Effector memory CD4-positive, alpha-beta T cell (primary cell): ENCODE measurements around the gene TLR5.

Source experiments
- DNase-seq, 3 donors: peaks; one replicate each; pipeline ENCODE4 v3.0.0-alpha.2; 2020
- H3K27ac ChIP-seq: 2 replicates; pipeline ENCODE4 v1.7.0; 2013; ENCODE audit warnings: mild to moderate bottlenecking, low read length, moderate library complexity; ENCODE audit not compliant: insufficient read depth, poor library complexity, severe bottlenecking
- H3K27me3 ChIP-seq: replicated peaks from 2 replicates; pipeline ENCODE4 v1.7.0; 2013; ENCODE audit warnings: mild to moderate bottlenecking, low read length; ENCODE audit not compliant: insufficient read depth, control insufficient read depth, poor library complexity, severe bottlenecking
- H3K36me3 ChIP-seq: 2 replicates; pipeline ENCODE4 v1.7.0; 2013; ENCODE audit warnings: mild to moderate bottlenecking, low read length, moderate library complexity; ENCODE audit not compliant: control insufficient read depth, insufficient read depth
- H3K4me1 ChIP-seq: 2 replicates; pipeline ENCODE4 v1.7.0; 2013; ENCODE audit warnings: low read length, mild to moderate bottlenecking; ENCODE audit not compliant: control insufficient read depth, insufficient read depth, poor library complexity, severe bottlenecking
- H3K4me3 ChIP-seq: 2 replicates; pipeline ENCODE4 v1.7.0; 2013; ENCODE audit warnings: low read length, low read depth, mild to moderate bottlenecking; ENCODE audit not compliant: insufficient read depth, poor library complexity, severe bottlenecking
- H3K9me3 ChIP-seq: 2 replicates; pipeline ENCODE4 v1.7.0; 2013; ENCODE audit warnings: mild to moderate bottlenecking, low read length, moderate library complexity; ENCODE audit not compliant: control insufficient read depth

TLR5 gene

DNA sequence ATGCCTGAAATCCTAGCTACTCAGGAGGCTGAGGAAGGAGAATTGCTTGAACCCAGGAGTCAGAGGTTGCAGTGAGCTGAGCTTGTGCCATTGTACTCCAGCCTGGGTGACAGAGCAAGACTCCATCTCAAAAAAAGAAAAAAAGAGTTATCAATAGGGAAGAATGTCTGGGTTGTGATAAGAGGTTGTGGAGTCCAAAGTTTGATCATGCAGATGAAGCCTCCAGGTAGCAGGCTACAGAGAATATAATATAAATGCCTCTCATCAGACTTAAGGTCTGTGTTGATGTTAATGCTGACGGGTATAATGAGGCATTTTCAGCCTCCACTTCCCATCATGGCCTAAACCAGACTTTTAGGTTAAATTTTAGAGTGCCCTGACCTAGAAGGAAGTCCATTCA lies 24.6 kb downstream of the TLR5 start:
- H3K4me3 ChIP-seq = no peak overlapping the region
- no peaks in the 10 kb centered on the region for H3K36me3 ChIP-seq
- no peak for DNase-seq
- no peak overlapping the region for H3K27ac ChIP-seq
- no peaks in the 10 kb centered on the region for H3K4me1 ChIP-seq
- H3K9me3 ChIP-seq = no peaks in the 10 kb centered on the region
- no peaks in the 10 kb centered on the region for H3K27me3 ChIP-seq

DNA sequence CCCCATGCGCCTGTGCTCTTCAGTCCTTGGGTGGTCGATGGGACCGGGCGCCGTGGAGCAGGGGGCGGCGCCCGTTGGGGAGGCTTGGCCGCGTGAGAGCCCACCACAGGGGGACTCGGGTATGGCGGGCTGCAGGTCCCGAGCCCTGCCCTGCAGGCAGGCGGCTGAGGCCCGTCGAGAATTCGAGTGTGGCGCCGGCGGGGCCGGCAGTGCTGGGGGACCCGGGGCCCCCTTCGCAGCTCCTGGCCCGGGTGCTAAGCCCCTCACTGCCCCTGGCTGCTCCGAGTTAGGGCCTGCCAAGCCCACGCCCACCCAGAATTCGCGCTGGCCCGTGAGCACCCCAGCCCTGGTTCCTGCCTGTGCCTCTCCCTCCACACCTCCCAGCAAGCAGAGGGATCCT lies 26.1 kb downstream of the TLR5 start:
- no peak overlapping the region for H3K27ac ChIP-seq
- DNase-seq = no peak
- no peaks in the 10 kb centered on the region for H3K9me3 ChIP-seq
- H3K4me3 ChIP-seq = no peak overlapping the region
- H3K36me3 ChIP-seq = no peaks in the 10 kb centered on the region
- no peaks in the 10 kb centered on the region for H3K27me3 ChIP-seq
- no peaks in the 10 kb centered on the region for H3K4me1 ChIP-seq

DNA sequence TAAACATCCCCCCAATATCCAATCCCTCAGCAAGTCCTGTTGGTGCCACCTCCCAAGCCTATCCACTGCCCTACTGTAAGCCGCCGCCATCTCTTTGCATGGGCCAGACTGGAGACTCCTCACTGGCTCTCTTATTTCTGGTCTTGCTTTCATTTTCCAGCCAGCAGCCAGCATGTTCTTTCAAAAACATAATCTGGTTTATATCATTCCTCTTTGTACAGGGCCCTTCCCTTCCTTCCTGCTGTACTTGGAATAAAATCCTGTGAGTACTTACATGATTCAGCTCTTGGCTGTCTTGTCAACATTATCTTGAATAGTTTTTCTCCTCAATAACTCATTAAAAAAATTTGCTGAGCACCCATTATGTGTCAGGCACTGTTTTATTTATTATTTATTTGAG lies 28.2 kb downstream of the TLR5 start:
- no peak overlapping the region for H3K27ac ChIP-seq
- DNase-seq = no peak
- H3K4me1 ChIP-seq = no peaks in the 10 kb centered on the region

DNA sequence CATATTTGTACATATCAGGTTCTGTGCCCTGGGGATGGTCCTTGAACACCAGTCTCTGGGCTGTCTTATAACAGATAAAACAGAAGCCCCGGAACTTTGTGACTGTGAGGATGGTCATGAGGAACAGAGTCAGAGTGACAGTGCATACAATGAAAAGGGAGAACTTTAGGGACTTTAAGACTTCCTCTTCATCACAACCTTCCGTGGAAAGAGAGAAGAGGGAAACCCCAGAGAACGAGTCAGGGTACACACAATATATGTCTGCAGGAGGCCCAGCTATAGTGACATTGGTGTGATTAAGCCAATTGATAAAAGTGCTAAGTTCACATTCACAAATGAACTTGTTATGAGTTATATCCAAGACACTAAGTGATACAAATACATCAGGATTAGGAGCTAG lies 32.1 kb downstream of the TLR5 start:
- DNase-seq = no peak
- Histone ChIP-seq H3K27me3 (no peaks in the 10 kb centered on the region), H3K27ac (no peak overlapping the region), H3K9me3 (no peaks in the 10 kb centered on the region), H3K4me1 (no peaks in the 10 kb centered on the region), H3K4me3 (no peak overlapping the region), H3K36me3 (no peaks in the 10 kb centered on the region)

More for the DNA sequence above, 28.2 kb downstream of the TLR5 start:
- no peaks in the 10 kb centered on the region for H3K36me3 ChIP-seq
- no peaks in the 10 kb centered on the region for H3K27me3 ChIP-seq
- no peaks in the 10 kb centered on the region for H3K9me3 ChIP-seq
- no peak overlapping the region for H3K4me3 ChIP-seq

DNA sequence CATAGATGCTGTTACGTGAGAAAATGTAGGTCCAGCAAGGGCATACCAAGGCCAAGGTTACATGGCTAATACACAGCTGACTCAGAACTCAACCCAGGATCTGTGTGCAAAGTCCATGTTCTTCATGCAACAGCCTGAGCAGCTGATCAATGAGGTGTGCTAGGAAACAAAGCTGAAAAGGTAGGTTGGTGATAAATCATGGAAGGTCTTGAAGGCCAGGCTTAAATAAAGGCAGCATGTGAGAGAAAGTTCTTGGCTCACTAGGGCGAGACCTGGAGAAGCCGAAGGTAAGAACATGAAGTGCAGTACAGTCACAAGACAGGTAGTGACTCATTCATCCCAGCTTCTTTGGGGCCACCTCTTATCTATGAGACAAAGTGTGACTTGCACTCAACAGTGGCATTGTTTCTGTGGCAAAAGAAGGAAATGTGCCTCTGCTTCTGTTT lies 33.4 kb downstream of the TLR5 start:
- H3K27me3 ChIP-seq = no peaks in the 10 kb centered on the region
- H3K4me3 ChIP-seq = no peak overlapping the region
- H3K9me3 ChIP-seq = no peaks in the 10 kb centered on the region
- H3K36me3 ChIP-seq = no peaks in the 10 kb centered on the region
- DNase-seq = no peak
- no peaks in the 10 kb centered on the region for H3K4me1 ChIP-seq
- H3K27ac ChIP-seq = no peak overlapping the region

DNA sequence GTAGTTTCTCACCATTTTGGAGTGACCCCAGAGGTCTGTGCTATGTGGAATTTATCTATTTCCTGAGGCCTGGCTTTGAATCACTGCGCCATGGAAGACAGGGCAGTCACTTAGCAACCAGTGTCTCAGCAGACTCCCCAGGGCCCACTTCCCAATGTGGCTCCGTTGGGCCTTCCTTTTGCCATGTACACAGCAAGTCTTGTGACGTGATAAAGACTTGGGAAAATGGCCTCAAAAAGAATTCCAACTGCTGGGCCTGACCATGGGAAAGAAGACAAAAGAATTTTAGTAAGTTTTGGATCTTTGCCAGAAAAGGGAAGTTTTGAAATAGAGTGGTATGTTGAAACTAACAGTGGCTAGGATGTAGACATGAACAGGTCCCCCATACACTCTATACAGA lies 36.2 kb downstream of the TLR5 start:
- H3K27ac ChIP-seq = no peak overlapping the region
- H3K36me3 ChIP-seq = no peaks in the 10 kb centered on the region
- no peaks in the 10 kb centered on the region for H3K4me1 ChIP-seq
- no peak overlapping the region for H3K4me3 ChIP-seq
- no peak for DNase-seq
- no peaks in the 10 kb centered on the region for H3K9me3 ChIP-seq
- H3K27me3 ChIP-seq = no peaks in the 10 kb centered on the region

DNA sequence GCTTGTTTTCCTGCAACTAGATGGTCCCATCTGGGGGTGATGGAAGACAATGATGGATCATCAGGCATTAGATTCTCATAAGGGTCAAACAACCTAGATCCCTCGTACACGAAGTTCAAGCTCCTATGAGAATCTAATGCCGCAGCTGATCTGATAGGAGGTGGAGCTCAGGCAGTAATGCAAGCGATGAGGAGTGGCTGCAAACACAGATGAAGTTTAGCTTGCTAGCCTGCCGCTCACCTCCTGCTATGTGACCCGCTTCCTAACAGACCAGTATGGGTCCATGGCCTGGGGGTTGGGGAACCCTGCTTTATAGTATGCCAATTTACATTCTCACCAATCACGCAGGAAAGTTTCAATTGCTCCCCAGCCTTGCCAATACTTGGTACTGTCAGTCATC lies 37.5 kb downstream of the TLR5 start:
- Histone ChIP-seq H3K4me3 (no peak overlapping the region), H3K27ac (no peak overlapping the region), H3K4me1 (no peaks in the 10 kb centered on the region), H3K9me3 (no peaks in the 10 kb centered on the region), H3K36me3 (no peaks in the 10 kb centered on the region), H3K27me3 (no peaks in the 10 kb centered on the region)
- no peak for DNase-seq

DNA sequence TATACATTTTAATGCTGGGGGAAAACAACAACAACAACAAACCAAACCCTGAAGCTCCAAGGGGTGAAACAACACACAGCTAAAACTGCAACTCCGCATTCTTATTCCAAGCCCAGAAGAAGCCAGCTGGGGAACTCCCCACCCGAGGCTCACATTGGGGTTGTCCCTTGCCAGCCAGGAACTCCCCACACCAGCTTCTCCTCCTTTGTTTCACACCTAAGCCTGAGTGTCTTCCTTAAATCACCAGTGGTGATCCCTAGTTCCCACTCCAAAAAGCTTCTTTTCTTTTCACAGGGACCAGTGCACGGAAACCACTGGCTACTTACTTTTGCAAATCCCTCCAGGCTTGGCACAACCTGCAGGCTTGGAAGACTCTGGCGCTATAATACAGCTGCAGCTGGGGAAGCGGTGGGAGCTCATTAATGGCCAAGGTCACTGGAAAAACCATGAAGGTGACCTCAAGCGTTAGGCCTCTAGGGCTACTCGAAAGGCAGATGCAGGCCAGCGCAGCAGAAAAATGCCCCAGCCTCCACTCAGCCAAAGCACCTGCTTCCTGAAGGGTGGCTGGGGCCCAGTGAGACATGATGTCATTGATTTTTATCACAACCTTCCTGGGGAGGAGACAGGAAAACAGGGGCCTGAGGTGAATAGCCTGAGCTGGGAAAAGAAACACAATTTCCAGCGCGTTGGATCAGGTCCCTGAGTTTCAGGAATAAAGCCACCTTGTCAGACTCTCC lies 40.1 kb downstream of the TLR5 start:
- Histone ChIP-seq H3K9me3 (no peaks in the 10 kb centered on the region), H3K27me3 (no peaks in the 10 kb centered on the region), H3K4me1 (no peaks in the 10 kb centered on the region), H3K4me3 (no peak overlapping the region), H3K27ac (no peak overlapping the region), H3K36me3 (no peaks in the 10 kb centered on the region)
- DNase-seq = no peak

DNA sequence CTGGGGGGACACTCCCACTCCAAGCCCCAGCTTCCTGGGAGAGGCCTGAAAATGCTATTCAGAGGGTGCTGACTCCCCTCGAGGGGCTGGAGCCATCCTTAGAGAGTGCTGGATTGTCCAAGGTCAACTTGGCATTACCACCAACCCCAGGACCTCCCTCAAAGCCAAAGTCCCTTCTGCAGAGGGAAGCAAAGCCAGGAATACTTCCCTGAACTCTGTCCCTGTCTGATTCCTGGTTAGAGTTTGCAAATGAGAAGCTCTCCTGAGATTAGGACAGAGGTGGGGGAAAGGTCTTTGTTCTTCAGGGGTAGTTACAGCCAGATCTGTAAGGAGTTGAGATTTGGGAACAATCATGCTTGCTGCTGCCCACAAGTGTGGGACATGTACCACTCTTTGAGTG lies 45.3 kb downstream of the TLR5 start:
- H3K27me3 ChIP-seq = no peaks in the 10 kb centered on the region
- H3K36me3 ChIP-seq = no peaks in the 10 kb centered on the region
- H3K4me1 ChIP-seq = no peaks in the 10 kb centered on the region
- no peaks in the 10 kb centered on the region for H3K9me3 ChIP-seq
- no peak for DNase-seq
- no peak overlapping the region for H3K27ac ChIP-seq
- H3K4me3 ChIP-seq = no peak overlapping the region

DNA sequence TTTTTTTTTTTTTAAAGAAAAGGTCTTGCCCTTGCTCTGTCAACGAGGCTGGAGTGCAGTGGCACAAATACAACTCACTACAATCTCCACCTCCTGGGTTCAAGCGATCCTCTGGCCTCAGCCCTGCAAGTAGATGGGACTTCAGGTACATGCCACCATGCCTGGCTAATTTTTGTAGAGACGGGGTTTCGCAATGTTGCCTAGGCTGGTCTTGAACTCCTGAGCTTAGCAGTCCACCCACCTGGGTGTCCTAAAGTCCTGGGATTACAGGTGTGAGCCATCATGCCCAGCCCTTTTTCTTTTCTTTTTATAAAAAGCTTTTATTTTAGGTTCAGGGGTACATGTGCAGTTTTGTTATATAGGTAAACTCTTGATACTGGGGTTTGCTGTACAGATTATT lies 47.2 kb downstream of the TLR5 start:
- Histone ChIP-seq H3K27me3 (no peaks in the 10 kb centered on the region), H3K4me3 (no peak overlapping the region), H3K4me1 (no peaks in the 10 kb centered on the region), H3K27ac (no peak overlapping the region), H3K36me3 (no peaks in the 10 kb centered on the region), H3K9me3 (no peaks in the 10 kb centered on the region)
- DNase-seq = no peak
